ENCODE measurements around the gene ADAM12. TPM values are rescaled to one million over a fixed set of nuclear protein-coding genes. Genes with fewer than 3 reads are reported as not detected.

Gene ADAM12
- total and polyA plus RNA-seq, 10 of the 15 experiments (the other 5 are each of a cell fraction or from before 2014, with no cell fraction given) = under 0.01 to 0.62 (median 0.04) TPM; not detected in 5

- CTCF ChIA-PET = no interaction called here
- intact Hi-C loops (cut with micrococcal nuclease; ENCODE audit: unreplicated experiment) (no loop called here), in situ Hi-C loops (cut with MboI) (no loop called here)
- WGBS (ENCODE audit: insufficient coverage, insufficient replicate concordance, low lambda C conversion rate, missing lambda C conversion rate) = 3% methylated on average over 2 of the region's 2 CpGs
- H3K9ac ChIP-seq (ENCODE audit: control insufficient read depth, insufficient read depth, low read length) = no peak overlapping the region
- H3K27me3 ChIP-seq (replicated peaks in 1 of 2; ENCODE audit: control insufficient read depth in 2 of 2, insufficient read depth in 2 of 2, low read length in 1 of 2) = no peaks in the 10 kb centered on the region
- H3K36me3 ChIP-seq (ENCODE audit: control insufficient read depth in 2 of 2, insufficient read depth in 2 of 2, low read length in 1 of 2) = no peaks in the 10 kb centered on the region
- no peaks in the 10 kb centered on the region for H3K4me1 ChIP-seq (ENCODE audit: control insufficient read depth, insufficient read depth, low read length)
- no peaks in the 10 kb centered on the region for H3K79me2 ChIP-seq (ENCODE audit: control insufficient read depth, insufficient read depth, low read length)
- no peak overlapping the region for H3K4me3 ChIP-seq
- H4K20me1 ChIP-seq (ENCODE audit: control insufficient read depth, insufficient read depth) = no peaks in the 10 kb centered on the region
- RAD21 ChIA-PET (ENCODE audit: unreplicated experiment) = no interaction called here
- H3K27ac ChIP-seq (ENCODE audit: control insufficient read depth, insufficient read depth) = no peak overlapping the region
- SMC1A ChIA-PET (ENCODE audit: uncharacterized antibody, unreplicated experiment) = no interaction called here
- no peak overlapping the region for H3K4me2 ChIP-seq (ENCODE audit: control insufficient read depth, insufficient read depth)
- POLR2A ChIA-PET = no interaction called here
- DNase-seq (ENCODE audit: low read depth, low spot score) (no peak), FAIRE-seq (no peak), ATAC-seq (no peak)
- no peak overlapping the region for H2AFZ ChIP-seq (ENCODE audit: control insufficient read depth, low read depth, low read length)
- no peak for TF ChIP-seq SUPT20H (IDR thresholded peaks at IDR 0.05; ENCODE audit: borderline replicate concordance, control insufficient read depth, low read depth, low read length)
- no peak for TF ChIP-seq BCL11A (IDR thresholded peaks at IDR 0.05; ENCODE audit: low read depth, low read length)
- no peak for TF ChIP-seq NFYB (IDR thresholded peaks at IDR 0.05; ENCODE audit: insufficient read depth, low read depth, low read length)
- TF ChIP-seq SPI1 (IDR thresholded peaks at IDR 0.05; ENCODE audit: borderline replicate concordance, insufficient read depth, low read depth, low read length) = no peak
- TF ChIP-seq CEBPB (IDR thresholded peaks at IDR 0.05; ENCODE audit: borderline replicate concordance in 1 of 2, low read depth in 2 of 2, low read length in 2 of 2) = no peak
- no peak for TF ChIP-seq LARP7 (IDR thresholded peaks at IDR 0.05)
- no peak for TF ChIP-seq ATF7 (IDR thresholded peaks at IDR 0.05; ENCODE audit: low read depth)
- BruUV-seq (replicated peaks) = no TSS peak
- no peaks in the 10 kb centered on the region for H3K9me3 ChIP-seq (replicated peaks; ENCODE audit: control insufficient read depth, insufficient read depth, low read length)
Observed at GRCh38 chr10:126212738-126213137, 175.5 kb downstream of the ADAM12 start.

- H3K36me3 ChIP-seq (ENCODE audit: control insufficient read depth in 2 of 2, insufficient read depth in 2 of 2, low read length in 1 of 2) = no peaks in the 10 kb centered on the region
- 2% methylated on average over 10 of the region's 10 CpGs for WGBS (ENCODE audit: insufficient coverage, insufficient replicate concordance, low lambda C conversion rate, missing lambda C conversion rate)
- in situ Hi-C loops (cut with MboI) (no loop called here), intact Hi-C loops (cut with micrococcal nuclease; ENCODE audit: unreplicated experiment) (no loop called here)
- SMC1A ChIA-PET (ENCODE audit: uncharacterized antibody, unreplicated experiment) = no interaction called here
- H2AFZ ChIP-seq (ENCODE audit: control insufficient read depth, low read depth, low read length) = no peak overlapping the region
- H3K9ac ChIP-seq (ENCODE audit: control insufficient read depth, insufficient read depth, low read length) = no peak overlapping the region
- TF ChIP-seq RELB (IDR thresholded peaks at IDR 0.05; ENCODE audit: low read depth) (no peak), ZZZ3 (IDR thresholded peaks at IDR 0.05; ENCODE audit: control insufficient read depth, insufficient read length, low read depth) (no peak), E4F1 (IDR thresholded peaks at IDR 0.05; ENCODE audit: borderline replicate concordance, partially characterized antibody) (no peak)
- CTCF ChIA-PET = no interaction called here
- DNase-seq (ENCODE audit: low read depth, low spot score) (no peak), ATAC-seq (no peak), FAIRE-seq (no peak)
- H4K20me1 ChIP-seq (ENCODE audit: control insufficient read depth, insufficient read depth) = no peaks in the 10 kb centered on the region
- no peak overlapping the region for H3K4me3 ChIP-seq
- no peaks in the 10 kb centered on the region for H3K9me3 ChIP-seq (replicated peaks; ENCODE audit: control insufficient read depth, insufficient read depth, low read length)
- no peaks in the 10 kb centered on the region for H3K79me2 ChIP-seq (ENCODE audit: control insufficient read depth, insufficient read depth, low read length)
- no peak overlapping the region for H3K27ac ChIP-seq (ENCODE audit: control insufficient read depth, insufficient read depth)
- RAD21 ChIA-PET (ENCODE audit: unreplicated experiment) = no interaction called here
- no peak overlapping the region for H3K4me2 ChIP-seq (ENCODE audit: control insufficient read depth, insufficient read depth)
- no peaks in the 10 kb centered on the region for H3K4me1 ChIP-seq (ENCODE audit: control insufficient read depth, insufficient read depth, low read length)
- H3K27me3 ChIP-seq (replicated peaks in 1 of 2; ENCODE audit: control insufficient read depth in 2 of 2, insufficient read depth in 2 of 2, low read length in 1 of 2) = no peaks in the 10 kb centered on the region
- no TSS peak for BruUV-seq (replicated peaks)
- POLR2A ChIA-PET = no interaction called here
Observed at GRCh38 chr10:126210051-126210651, 178.1 kb downstream of the ADAM12 start.

All from GM12878 (cell line).